Sigmoid colon (tissue), 4 donors: ENCODE results near the gene ADAMTS17.

Experiments
- EP300 ChIP-seq, 4 donors: sonication (generic); formaldehyde crosslinking; IDR thresholded peaks; one replicate each; pipeline ENCODE4 v1.6.1; 2017; ENCODE audit warnings: antibody characterized with exemption in 4 of 4
- POLR2A ChIP-seq, 2 donors: fragments of 450-650 bp; IDR thresholded peaks; one replicate each; pipeline ENCODE4 v1.6.1; 2016; ENCODE audit warnings: antibody characterized with exemption in 2 of 2, mild to moderate bottlenecking in 2 of 2, moderate library complexity in 2 of 2
- TF ChIP-seq, protein P1 (sequence below), 4 experiments: fragments of 450-650 bp in 3 of 4; fragments of 200-600 bp in 1 of 4; IDR thresholded peaks; one replicate each; pipeline ENCODE4 v1.5.1; 2016 to 2019; ENCODE audit warnings: antibody characterized with exemption in 4 of 4, mild to moderate bottlenecking in 3 of 4, moderate library complexity in 2 of 4

DNA sequence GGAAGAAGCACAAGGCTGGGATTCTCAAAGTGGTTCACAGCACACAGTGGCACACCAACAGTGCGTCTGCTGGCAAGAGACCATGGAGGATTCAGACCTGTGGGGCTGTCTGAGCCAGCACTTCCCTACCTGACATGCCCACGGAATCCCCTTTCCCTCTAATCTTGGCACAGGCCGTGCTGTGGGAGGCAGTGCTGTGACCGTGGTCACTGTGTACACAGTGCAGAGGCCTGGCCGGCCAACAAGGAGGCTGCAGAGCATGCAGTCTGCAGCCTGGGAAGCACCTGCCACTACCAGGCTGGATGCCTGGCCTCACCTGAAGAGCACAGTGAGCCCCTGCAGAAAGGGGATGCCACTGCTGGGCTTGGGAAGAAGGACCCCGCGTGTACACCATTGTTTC lies 307.6 kb downstream of the ADAMTS17 start:
- TF ChIP-seq EP300 (IDR thresholded peaks at IDR 0.05) = no peak
- no peak for TF ChIP-seq POLR2A (IDR thresholded peaks at IDR 0.05)
- TF ChIP-seq, protein P1, sequence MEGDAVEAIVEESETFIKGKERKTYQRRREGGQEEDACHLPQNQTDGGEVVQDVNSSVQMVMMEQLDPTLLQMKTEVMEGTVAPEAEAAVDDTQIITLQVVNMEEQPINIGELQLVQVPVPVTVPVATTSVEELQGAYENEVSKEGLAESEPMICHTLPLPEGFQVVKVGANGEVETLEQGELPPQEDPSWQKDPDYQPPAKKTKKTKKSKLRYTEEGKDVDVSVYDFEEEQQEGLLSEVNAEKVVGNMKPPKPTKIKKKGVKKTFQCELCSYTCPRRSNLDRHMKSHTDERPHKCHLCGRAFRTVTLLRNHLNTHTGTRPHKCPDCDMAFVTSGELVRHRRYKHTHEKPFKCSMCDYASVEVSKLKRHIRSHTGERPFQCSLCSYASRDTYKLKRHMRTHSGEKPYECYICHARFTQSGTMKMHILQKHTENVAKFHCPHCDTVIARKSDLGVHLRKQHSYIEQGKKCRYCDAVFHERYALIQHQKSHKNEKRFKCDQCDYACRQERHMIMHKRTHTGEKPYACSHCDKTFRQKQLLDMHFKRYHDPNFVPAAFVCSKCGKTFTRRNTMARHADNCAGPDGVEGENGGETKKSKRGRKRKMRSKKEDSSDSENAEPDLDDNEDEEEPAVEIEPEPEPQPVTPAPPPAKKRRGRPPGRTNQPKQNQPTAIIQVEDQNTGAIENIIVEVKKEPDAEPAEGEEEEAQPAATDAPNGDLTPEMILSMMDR (IDR thresholded peaks at IDR 0.05) = no peak
